ENCODE measurements around the gene C6orf141. TPM values are rescaled to one million over a fixed set of nuclear protein-coding genes. Genes with fewer than 3 reads are reported as not detected.

Gene C6orf141
- total and polyA plus RNA-seq, 2 of the 13 experiments (the other 11 are each of a cell fraction or from before 2014, with no cell fraction given), result 0.07 TPM; not detected in 1

DNA sequence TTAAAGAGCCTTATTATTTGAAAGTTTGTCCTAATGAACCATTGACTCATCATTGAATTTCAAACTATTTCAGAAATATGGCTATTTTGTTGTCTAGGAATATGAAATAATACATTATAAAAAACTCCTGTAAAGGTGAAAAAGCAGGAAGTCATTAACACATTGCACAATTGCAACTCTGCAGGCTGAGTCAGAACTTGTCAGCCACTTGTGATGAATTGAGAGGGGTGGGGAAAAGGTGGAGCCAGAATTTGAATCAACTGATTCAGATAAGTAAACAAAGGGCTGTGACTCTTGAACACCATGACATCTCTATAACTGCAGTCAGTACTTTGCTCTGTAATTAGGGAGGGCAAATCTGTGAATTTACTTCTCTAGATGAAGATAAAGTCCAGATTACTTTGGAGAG is 6.0 kb downstream of the C6orf141 start:
- no peaks in the 10 kb centered on the region for H3K36me3 ChIP-seq (replicated peaks in 1 of 2; ENCODE audit: control insufficient read depth in 1 of 2, insufficient read depth in 2 of 2, low read length in 2 of 2)
- peaks cover 0 to 8% of the 10 kb centered on the region in 2 experiments; a peak in 2 of 5 replicates for H3K27me3 ChIP-seq (ENCODE audit: control insufficient read depth in 1 of 2, insufficient read depth in 2 of 2, low read length in 2 of 2)
- no peak overlapping the region for H3K9ac ChIP-seq (ENCODE audit: insufficient read depth, low read depth, low read length)
- no TSS peak for BruUV-seq (replicated peaks)
- no peak overlapping the region for H3K27ac ChIP-seq (ENCODE audit: extremely low read length, insufficient read depth, low read length)
- H3K4me1 ChIP-seq (ENCODE audit: insufficient read depth, low read length), result peaks cover 46% of the 10 kb centered on the region
- no peaks in the 10 kb centered on the region for H4K20me1 ChIP-seq (ENCODE audit: insufficient read depth, low read length)
- H2AFZ ChIP-seq (ENCODE audit: low read length), result no peak overlapping the region
- ChIA-PET POLR2A (no interaction called here), CTCF (ENCODE audit: low intra/inter-chr PET ratio, low total read pairs) (interaction anchor here (0.8 kb wide), 1 partner anchor 24 kb away, joined by 3 read pairs; no protein-coding TSS in a partner anchor)
- peak; percentile 95 for ATAC-seq
- intact Hi-C loops (cut with micrococcal nuclease; ENCODE audit: unreplicated experiment) (no loop called here), in situ Hi-C loops (cut with HindIII; ENCODE audit: extremely low pct_ligation_motif_present, low pct_unique_long_range_greater_than_20kb) (no loop called here)
- H3K79me2 ChIP-seq (ENCODE audit: insufficient read depth, low read length), result no peaks in the 10 kb centered on the region
- no peak overlapping the region for H3K4me3 ChIP-seq (replicated peaks in 1 of 3; ENCODE audit: insufficient read depth in 1 of 3, low read depth in 2 of 3, low read length in 3 of 3)
- H3K9me3 ChIP-seq (ENCODE audit: low read length), result no peaks in the 10 kb centered on the region
- peak overlapping the region; percentile 25; the same call in 1 of the 2 replicates for H3K4me2 ChIP-seq (ENCODE audit: low read depth, low read length)
- peak; percentile 89 for DNase-seq (ENCODE audit: low spot score)
- FAIRE-seq, result peak; percentile 70
- no peak for TF ChIP-seq ARNTL (CRISPR knock-in tag; IDR thresholded peaks at IDR 0.05)
- TF ChIP-seq SP5 (CRISPR knock-in tag; IDR thresholded peaks at IDR 0.05; ENCODE audit: borderline replicate concordance, low read depth), result peak; percentile 97
- peak; percentile 35; the same call in 1 of the 2 replicates for TF ChIP-seq ZNF331 (CRISPR knock-in tag; IDR thresholded peaks at IDR 0.05)
- TF ChIP-seq, protein P1, sequence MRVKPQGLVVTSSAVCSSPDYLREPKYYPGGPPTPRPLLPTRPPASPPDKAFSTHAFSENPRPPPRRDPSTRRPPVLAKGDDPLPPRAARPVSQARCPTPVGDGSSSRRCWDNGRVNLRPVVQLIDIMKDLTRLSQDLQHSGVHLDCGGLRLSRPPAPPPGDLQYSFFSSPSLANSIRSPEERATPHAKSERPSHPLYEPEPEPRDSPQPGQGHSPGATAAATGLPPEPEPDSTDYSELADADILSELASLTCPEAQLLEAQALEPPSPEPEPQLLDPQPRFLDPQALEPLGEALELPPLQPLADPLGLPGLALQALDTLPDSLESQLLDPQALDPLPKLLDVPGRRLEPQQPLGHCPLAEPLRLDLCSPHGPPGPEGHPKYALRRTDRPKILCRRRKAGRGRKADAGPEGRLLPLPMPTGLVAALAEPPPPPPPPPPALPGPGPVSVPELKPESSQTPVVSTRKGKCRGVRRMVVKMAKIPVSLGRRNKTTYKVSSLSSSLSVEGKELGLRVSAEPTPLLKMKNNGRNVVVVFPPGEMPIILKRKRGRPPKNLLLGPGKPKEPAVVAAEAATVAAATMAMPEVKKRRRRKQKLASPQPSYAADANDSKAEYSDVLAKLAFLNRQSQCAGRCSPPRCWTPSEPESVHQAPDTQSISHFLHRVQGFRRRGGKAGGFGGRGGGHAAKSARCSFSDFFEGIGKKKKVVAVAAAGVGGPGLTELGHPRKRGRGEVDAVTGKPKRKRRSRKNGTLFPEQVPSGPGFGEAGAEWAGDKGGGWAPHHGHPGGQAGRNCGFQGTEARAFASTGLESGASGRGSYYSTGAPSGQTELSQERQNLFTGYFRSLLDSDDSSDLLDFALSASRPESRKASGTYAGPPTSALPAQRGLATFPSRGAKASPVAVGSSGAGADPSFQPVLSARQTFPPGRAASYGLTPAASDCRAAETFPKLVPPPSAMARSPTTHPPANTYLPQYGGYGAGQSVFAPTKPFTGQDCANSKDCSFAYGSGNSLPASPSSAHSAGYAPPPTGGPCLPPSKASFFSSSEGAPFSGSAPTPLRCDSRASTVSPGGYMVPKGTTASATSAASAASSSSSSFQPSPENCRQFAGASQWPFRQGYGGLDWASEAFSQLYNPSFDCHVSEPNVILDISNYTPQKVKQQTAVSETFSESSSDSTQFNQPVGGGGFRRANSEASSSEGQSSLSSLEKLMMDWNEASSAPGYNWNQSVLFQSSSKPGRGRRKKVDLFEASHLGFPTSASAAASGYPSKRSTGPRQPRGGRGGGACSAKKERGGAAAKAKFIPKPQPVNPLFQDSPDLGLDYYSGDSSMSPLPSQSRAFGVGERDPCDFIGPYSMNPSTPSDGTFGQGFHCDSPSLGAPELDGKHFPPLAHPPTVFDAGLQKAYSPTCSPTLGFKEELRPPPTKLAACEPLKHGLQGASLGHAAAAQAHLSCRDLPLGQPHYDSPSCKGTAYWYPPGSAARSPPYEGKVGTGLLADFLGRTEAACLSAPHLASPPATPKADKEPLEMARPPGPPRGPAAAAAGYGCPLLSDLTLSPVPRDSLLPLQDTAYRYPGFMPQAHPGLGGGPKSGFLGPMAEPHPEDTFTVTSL (CRISPR knock-in tag; IDR thresholded peaks at IDR 0.05; ENCODE audit: borderline replicate concordance), result peak; percentile 53; the same call in 1 of the 2 replicates
- TF ChIP-seq, protein P2, sequence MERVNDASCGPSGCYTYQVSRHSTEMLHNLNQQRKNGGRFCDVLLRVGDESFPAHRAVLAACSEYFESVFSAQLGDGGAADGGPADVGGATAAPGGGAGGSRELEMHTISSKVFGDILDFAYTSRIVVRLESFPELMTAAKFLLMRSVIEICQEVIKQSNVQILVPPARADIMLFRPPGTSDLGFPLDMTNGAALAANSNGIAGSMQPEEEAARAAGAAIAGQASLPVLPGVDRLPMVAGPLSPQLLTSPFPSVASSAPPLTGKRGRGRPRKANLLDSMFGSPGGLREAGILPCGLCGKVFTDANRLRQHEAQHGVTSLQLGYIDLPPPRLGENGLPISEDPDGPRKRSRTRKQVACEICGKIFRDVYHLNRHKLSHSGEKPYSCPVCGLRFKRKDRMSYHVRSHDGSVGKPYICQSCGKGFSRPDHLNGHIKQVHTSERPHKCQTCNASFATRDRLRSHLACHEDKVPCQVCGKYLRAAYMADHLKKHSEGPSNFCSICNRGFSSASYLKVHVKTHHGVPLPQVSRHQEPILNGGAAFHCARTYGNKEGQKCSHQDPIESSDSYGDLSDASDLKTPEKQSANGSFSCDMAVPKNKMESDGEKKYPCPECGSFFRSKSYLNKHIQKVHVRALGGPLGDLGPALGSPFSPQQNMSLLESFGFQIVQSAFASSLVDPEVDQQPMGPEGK (CRISPR knock-in tag; IDR thresholded peaks at IDR 0.05), result 0 out of 2 replicates have a peak, but pooled peaks have one; percentile 16
- 0 out of 2 replicates have a peak, but pooled peaks have one; percentile 28 for TF ChIP-seq MIER2 (CRISPR knock-in tag; IDR thresholded peaks at IDR 0.05)
- peak; percentile 41; the same call in 1 of the 2 replicates for TF ChIP-seq NCOA2 (CRISPR knock-in tag; IDR thresholded peaks at IDR 0.05)
- no peak for TF ChIP-seq ZNF432 (CRISPR knock-in tag; IDR thresholded peaks at IDR 0.05; ENCODE audit: borderline replicate concordance)
- TF ChIP-seq MAFF (IDR thresholded peaks at IDR 0.05; ENCODE audit: low read depth, low read length), result peak; percentile 49
- TF ChIP-seq, protein P3, sequence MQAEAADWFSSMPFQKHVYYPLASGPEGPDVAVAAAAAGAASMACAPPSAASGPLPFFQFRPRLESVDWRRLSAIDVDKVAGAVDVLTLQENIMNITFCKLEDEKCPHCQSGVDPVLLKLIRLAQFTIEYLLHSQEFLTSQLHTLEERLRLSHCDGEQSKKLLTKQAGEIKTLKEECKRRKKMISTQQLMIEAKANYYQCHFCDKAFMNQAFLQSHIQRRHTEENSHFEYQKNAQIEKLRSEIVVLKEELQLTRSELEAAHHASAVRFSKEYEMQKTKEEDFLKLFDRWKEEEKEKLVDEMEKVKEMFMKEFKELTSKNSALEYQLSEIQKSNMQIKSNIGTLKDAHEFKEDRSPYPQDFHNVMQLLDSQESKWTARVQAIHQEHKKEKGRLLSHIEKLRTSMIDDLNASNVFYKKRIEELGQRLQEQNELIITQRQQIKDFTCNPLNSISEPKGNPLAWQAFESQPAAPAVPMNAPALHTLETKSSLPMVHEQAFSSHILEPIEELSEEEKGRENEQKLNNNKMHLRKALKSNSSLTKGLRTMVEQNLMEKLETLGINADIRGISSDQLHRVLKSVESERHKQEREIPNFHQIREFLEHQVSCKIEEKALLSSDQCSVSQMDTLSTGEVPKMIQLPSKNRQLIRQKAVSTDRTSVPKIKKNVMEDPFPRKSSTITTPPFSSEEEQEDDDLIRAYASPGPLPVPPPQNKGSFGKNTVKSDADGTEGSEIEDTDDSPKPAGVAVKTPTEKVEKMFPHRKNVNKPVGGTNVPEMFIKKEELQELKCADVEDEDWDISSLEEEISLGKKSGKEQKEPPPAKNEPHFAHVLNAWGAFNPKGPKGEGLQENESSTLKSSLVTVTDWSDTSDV (CRISPR knock-in tag; IDR thresholded peaks at IDR 0.05), result no peak
- TF ChIP-seq GTF3A (CRISPR knock-in tag; conservative IDR thresholded peaks at IDR 0.05), result no peak
- peak; percentile 42; the same call in 1 of the 2 replicates for TF ChIP-seq YEATS2 (CRISPR knock-in tag; IDR thresholded peaks at IDR 0.05; ENCODE audit: borderline replicate concordance)
- peak; percentile 94 for TF ChIP-seq GFI1 (CRISPR knock-in tag; IDR thresholded peaks at IDR 0.05; ENCODE audit: borderline replicate concordance)
- peak; percentile 60; the same call in 1 of the 2 replicates for TF ChIP-seq FOXK1 (CRISPR knock-in tag; IDR thresholded peaks at IDR 0.05; ENCODE audit: borderline replicate concordance, low read depth)
- TF ChIP-seq SYNCRIP (IDR thresholded peaks at IDR 0.05; ENCODE audit: insufficient read depth, low read depth, low read length), result no peak

All from HepG2 (cell line).